GM12864 (cell line): ENCODE results near the gene TM4SF18.

Experiments used
- DNase-seq: peaks from one replicate; pipeline ENCODE4 v3.0.0-alpha.2; 2011; ENCODE audit warnings: low read depth
- H3K4me3 ChIP-seq: 2 replicates; pipeline ENCODE4 v1.5.1; 2011; ENCODE audit warnings: mild to moderate bottlenecking, low read depth, low read length, control low read depth
- TF ChIP-seq, protein P1 (sequence below): IDR thresholded peaks from 2 replicates; pipeline ENCODE4 v1.5.1; 2011; ENCODE audit warnings: low read depth, mild to moderate bottlenecking, moderate library complexity, low read length, control low read depth, inconsistent platforms; ENCODE audit errors: missing control alignments

The TM4SF18 gene

DNA sequence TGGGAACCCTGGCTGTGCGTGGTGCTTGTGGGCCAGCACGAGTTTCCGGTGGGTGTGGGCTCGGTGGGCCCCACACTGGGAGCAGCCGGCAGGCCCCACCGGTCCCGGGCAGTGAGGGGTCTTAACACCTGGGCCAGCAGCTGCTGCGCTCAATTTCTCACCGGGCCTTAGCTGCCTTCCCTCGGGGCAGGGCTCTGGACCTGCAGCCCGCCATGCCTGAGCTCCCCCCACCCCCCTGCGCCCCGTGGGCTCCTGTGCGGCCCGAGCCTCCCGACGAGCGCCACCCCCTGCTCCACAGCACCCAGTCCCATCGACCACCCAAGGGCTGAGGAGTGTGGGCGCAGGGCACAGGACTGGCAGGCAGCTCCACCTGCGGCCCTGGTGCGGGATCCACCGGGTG, 49.4 kb downstream of the TM4SF18 start:
- no peak for DNase-seq
- no peak overlapping the region for H3K4me3 ChIP-seq
- TF ChIP-seq, protein P1, sequence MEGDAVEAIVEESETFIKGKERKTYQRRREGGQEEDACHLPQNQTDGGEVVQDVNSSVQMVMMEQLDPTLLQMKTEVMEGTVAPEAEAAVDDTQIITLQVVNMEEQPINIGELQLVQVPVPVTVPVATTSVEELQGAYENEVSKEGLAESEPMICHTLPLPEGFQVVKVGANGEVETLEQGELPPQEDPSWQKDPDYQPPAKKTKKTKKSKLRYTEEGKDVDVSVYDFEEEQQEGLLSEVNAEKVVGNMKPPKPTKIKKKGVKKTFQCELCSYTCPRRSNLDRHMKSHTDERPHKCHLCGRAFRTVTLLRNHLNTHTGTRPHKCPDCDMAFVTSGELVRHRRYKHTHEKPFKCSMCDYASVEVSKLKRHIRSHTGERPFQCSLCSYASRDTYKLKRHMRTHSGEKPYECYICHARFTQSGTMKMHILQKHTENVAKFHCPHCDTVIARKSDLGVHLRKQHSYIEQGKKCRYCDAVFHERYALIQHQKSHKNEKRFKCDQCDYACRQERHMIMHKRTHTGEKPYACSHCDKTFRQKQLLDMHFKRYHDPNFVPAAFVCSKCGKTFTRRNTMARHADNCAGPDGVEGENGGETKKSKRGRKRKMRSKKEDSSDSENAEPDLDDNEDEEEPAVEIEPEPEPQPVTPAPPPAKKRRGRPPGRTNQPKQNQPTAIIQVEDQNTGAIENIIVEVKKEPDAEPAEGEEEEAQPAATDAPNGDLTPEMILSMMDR = no peak

DNA sequence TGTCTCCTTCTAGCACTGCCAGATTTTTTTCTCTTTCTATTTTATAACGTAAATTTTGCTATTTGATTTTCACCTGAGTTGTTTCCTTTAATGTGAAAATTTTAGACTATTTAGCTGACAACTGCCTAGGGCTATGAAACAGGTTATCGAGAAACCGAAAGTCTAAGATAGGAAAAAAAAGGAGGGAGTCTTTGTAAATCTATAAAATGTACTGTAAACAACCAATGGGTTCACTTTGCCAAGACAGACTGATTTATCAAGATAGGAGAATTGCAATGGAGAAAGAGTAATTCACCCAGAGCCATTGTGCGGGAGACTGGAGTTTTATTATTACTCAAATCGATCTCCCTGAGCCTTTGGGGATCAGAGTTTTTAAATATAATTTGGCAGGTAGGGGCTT, 50.0 kb downstream of the TM4SF18 start:
- DNase-seq = no peak
- H3K4me3 ChIP-seq = no peak overlapping the region
- TF ChIP-seq, protein P1 = no peak

- DNase-seq = no peak
- H3K4me3 ChIP-seq = no peak overlapping the region
- TF ChIP-seq, protein P1 = no peak
Measured at GRCh38 chr3:149282836-149283235, 50.6 kb downstream of the TM4SF18 start.

DNA sequence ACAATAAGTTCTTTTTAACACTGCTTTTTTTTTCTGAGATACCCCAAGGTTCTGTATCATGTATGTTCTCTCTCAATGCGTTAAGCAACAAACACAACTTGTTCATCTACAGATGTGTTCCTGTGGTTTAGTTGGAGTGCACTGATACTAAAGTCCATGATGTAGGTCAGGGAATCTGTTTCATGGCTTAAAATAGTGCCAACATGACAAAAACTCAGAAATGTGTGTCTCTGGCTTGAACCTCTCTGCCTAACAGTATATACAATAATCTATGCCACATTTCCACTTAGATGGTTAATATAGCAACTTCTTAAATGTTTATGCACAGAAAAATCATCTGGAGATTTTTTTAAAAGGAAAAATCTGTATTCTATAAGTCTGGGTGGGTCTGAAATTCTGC, 51.1 kb downstream of the TM4SF18 start:
- no peak for DNase-seq
- TF ChIP-seq, protein P1 = no peak

DNA sequence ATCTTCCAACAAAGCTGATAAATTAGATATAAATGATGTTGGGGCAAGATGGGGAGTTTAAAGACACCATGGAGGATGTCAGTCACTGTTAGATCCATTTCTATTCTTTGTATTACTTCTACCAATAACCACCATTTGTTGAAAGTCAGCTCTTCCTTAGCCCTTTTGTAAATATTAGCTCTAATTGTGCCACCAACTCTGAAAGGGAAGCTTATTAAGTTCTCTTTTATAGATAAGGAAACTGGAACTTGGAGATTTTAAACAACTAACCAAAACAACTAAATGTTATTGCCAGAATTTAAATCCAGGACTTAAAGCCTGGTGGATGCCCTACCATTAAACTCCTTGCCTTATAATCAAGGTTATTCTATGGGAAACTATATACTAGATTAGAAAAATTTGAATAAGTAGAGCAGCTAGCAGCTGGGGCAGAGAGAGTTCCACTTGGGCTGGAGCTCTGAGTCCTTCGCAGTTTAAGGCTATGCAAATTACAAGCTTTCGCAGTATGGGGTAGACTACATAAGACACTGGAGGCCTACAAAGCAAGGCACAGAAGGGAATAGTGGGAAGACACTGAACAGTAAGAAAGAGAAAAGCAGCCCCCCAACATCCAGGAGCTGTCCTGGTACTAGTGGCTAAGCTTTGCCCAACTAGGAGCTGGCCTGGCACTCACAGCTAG, 52.6 kb downstream of the TM4SF18 start:
- TF ChIP-seq, protein P1 = no peak
- no peak overlapping the region for H3K4me3 ChIP-seq
- no peak for DNase-seq

More for the DNA sequence above, 51.1 kb downstream of the TM4SF18 start:
- H3K4me3 ChIP-seq = no peak overlapping the region

DNA sequence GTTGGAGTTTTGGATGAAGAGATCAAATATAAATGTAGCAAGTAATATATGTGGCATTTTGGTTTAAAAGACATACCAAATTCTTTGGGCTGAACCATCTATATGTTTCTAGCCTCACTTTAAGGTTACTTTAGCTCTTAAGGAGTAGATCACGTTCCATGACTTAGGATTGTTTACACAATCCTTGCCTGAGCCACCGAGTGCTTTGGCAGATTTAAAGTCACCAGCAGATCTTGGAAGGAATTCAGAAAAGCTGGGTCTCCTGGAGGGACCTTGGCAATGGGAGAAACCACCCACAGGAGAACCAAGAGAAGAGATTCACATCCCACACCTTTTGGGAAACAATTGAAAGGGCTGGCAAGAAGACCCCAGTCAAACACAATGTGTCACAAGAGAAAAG, 54.5 kb downstream of the TM4SF18 start:
- TF ChIP-seq, protein P1 = no peak
- no peak for DNase-seq
- no peak overlapping the region for H3K4me3 ChIP-seq

DNA sequence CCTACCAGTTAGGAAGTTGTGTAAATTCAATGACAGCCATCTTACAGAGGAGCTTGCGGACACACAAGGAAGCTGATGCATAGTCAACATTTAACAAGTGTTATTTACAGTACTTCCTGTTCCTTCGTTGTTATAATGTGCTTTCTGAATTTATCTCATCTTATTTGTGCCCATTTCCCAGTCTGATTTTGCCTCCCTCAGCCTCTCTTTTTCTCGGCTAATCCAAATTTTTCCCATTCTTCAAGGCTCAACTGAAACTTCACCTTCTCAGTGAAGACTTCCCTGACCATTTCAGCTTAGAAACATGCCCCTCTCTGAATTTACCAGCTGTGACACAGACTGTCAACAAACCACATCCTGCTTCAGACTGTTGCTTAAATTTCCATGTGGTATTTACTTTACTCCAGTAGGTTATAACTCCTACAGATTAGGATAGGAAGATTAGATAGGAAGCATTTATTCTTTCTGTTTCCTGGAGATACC, 56.1 kb downstream of the TM4SF18 start:
- H3K4me3 ChIP-seq = no peak overlapping the region
- TF ChIP-seq, protein P1 = no peak
- DNase-seq = no peak
